GM12801 (cell line): Measurements from ENCODE around the gene VPS29.

ENCODE experiments used
- CTCF ChIP-seq: IDR thresholded peaks from one replicate; pipeline ENCODE4 v1.5.1; 2011; ENCODE audit warnings: control low read depth; ENCODE audit not compliant: insufficient read length; ENCODE audit errors: extremely low read depth

Gene VPS29

GRCh38 chr12:110543965-110544364 is 42.1 kb upstream of the VPS29 start:
- no peak for TF ChIP-seq CTCF

GRCh38 chr12:110543252-110543959 is 41.5 kb upstream of the VPS29 start:
- TF ChIP-seq CTCF, result no peak

GRCh38 chr12:110540048-110540447 is 38.1 kb upstream of the VPS29 start:
- TF ChIP-seq CTCF, result no peak

GRCh38 chr12:110538869-110539622 is 37.1 kb upstream of the VPS29 start:
- TF ChIP-seq CTCF, result no peak

- TF ChIP-seq CTCF, result no peak
Measured at GRCh38 chr12:110537605-110538409, 35.9 kb upstream of the VPS29 start.

GRCh38 chr12:110536834-110537604 is 35.1 kb upstream of the VPS29 start:
- TF ChIP-seq CTCF, result no peak
